IMR-90 (cell line): ENCODE measurements around the gene KRTAP2-1. TPM values are rescaled to one million over a fixed set of nuclear protein-coding genes. Genes with fewer than 3 reads are reported as not detected.

Experiments
- ATAC-seq: fragments of 200-7000 bp; cut with Tn5 transposase; 2 replicates; pipeline ENCODE4 v1.9.1; 2020; ENCODE audit warnings: low read depth, mild to moderate bottlenecking, moderate library complexity
- BruUV-seq: library from RNA; stranded (reverse); fragments of 400-500 nt; replicated peaks from 2 replicates; lab custom pipeline; 2021; lab: Mats Ljungman, UMichigan
- CTCF ChIA-PET: fragments of 300-600 bp; formaldehyde crosslinking; extraction: SDS; loops from one replicate; lab custom pipeline; 2021; ENCODE audit warnings: antibody characterized with exemption; lab: Yijun Ruan, JAX
- POLR2A ChIA-PET: fragments of 300-600 bp; sonication (Branson Sonifier 250); formaldehyde crosslinking; loops from one replicate; lab custom pipeline; 2022; ENCODE audit warnings: antibody characterized with exemption; ENCODE audit not compliant: unreplicated experiment; lab: Charles Lee
- DNase-seq: peaks from one replicate; pipeline ENCODE4 v3.0.0; 2013
- H2AFZ ChIP-seq: replicated peaks from 2 replicates; pipeline ENCODE3; 2013; ENCODE audit warnings: low read length, mild to moderate bottlenecking; ENCODE audit not compliant: poor library complexity
- H2AK5ac ChIP-seq: 2 replicates; pipeline ENCODE4 v1.6.1; 2013; ENCODE audit warnings: low read depth, low read length, inconsistent platforms
- H2AK9ac ChIP-seq: replicated peaks from 2 replicates; pipeline ENCODE3; 2013; ENCODE audit warnings: mild to moderate bottlenecking, low read depth, low read length, moderate library complexity; ENCODE audit not compliant: poor library complexity
- H2BK120ac ChIP-seq: 2 replicates; pipeline ENCODE4 v1.6.1; 2013; ENCODE audit warnings: low read depth, low read length, inconsistent platforms
- H2BK15ac ChIP-seq: 3 replicates; pipeline ENCODE4 v1.6.1; 2013; ENCODE audit warnings: low read depth, low read length, inconsistent platforms
- H2BK20ac ChIP-seq: 2 replicates; pipeline ENCODE4 v1.6.1; 2013; ENCODE audit warnings: low read depth, mild to moderate bottlenecking, inconsistent platforms, low read length, moderate library complexity
- H2BK5ac ChIP-seq: 2 replicates; pipeline ENCODE4 v1.6.1; 2013; ENCODE audit warnings: mild to moderate bottlenecking, low read depth, low read length, inconsistent platforms; ENCODE audit not compliant: poor library complexity, severe bottlenecking
- H3K14ac ChIP-seq: replicated peaks from 2 replicates; pipeline ENCODE4 v1.6.1; 2013; ENCODE audit warnings: low read depth, low read length, inconsistent platforms
- H3K18ac ChIP-seq: 2 replicates; pipeline ENCODE4 v1.6.1; 2013; ENCODE audit warnings: low read depth, low read length, control low read depth
- H3K23ac ChIP-seq: 2 replicates; pipeline ENCODE4 v1.6.1; 2013; ENCODE audit warnings: low read depth, low read length, inconsistent platforms
- H3K27ac ChIP-seq: 2 replicates; pipeline ENCODE4 v1.5.1; 2013; ENCODE audit warnings: mild to moderate bottlenecking, control low read depth, low read length; ENCODE audit not compliant: insufficient read depth
- H3K27me3 ChIP-seq: 2 replicates; pipeline ENCODE4 v1.6.1; 2013; ENCODE audit warnings: low read length; ENCODE audit not compliant: control insufficient read depth, insufficient read depth
- H3K36me3 ChIP-seq: 2 replicates; pipeline ENCODE4 v1.6.1; 2013; ENCODE audit warnings: low read length, mixed read lengths; ENCODE audit not compliant: control insufficient read depth, insufficient read depth
- H3K4ac ChIP-seq: 2 replicates; pipeline ENCODE4 v1.6.1; 2013; ENCODE audit warnings: low read depth, low read length, inconsistent platforms
- H3K4me1 ChIP-seq: 2 replicates; pipeline ENCODE4 v1.6.1; 2013; ENCODE audit warnings: low read length, mixed read lengths; ENCODE audit not compliant: control insufficient read depth, insufficient read depth
- H3K4me2 ChIP-seq: 2 replicates; pipeline ENCODE4 v1.6.1; 2013; ENCODE audit warnings: low read depth, mild to moderate bottlenecking, control low read depth, low read length, moderate library complexity
- H3K4me3 ChIP-seq: 2 replicates; pipeline ENCODE4 v1.5.1; 2013; ENCODE audit warnings: low read depth, mild to moderate bottlenecking, control low read depth, low read length, moderate library complexity; ENCODE audit not compliant: insufficient read depth
- H3K56ac ChIP-seq: 2 replicates; pipeline ENCODE4 v1.6.1; 2013; ENCODE audit warnings: low read length, inconsistent platforms; ENCODE audit not compliant: insufficient read depth; ENCODE audit errors: extremely low read depth
- H3K79me1 ChIP-seq, 2 experiments: 2 replicates each; pipeline ENCODE4 v1.6.1; 2013; ENCODE audit warnings: low read length in 2 of 2, inconsistent platforms in 1 of 2, low read depth in 1 of 2
- H3K9ac ChIP-seq: 2 replicates; pipeline ENCODE4 v1.6.1; 2013; ENCODE audit warnings: low read depth, low read length, control low read depth
- H3K9me1 ChIP-seq: 2 replicates; pipeline ENCODE4 v1.6.1; 2013; ENCODE audit warnings: low read length, inconsistent platforms; ENCODE audit not compliant: insufficient read depth
- H3K9me3 ChIP-seq: 2 replicates; pipeline ENCODE4 v1.6.1; 2013; ENCODE audit warnings: low read length; ENCODE audit not compliant: control insufficient read depth, insufficient read depth
- H4K20me1 ChIP-seq: 2 replicates; pipeline ENCODE4 v1.6.1; 2013; ENCODE audit warnings: low read length, inconsistent platforms; ENCODE audit not compliant: insufficient read depth
- H4K5ac ChIP-seq: 2 replicates; pipeline ENCODE4 v1.6.1; 2013; ENCODE audit warnings: mild to moderate bottlenecking, low read depth, low read length, control low read depth
- H4K8ac ChIP-seq, 2 experiments: 2 replicates each; pipeline ENCODE4 v1.6.1; 2013; ENCODE audit warnings: low read depth in 2 of 2, low read length in 2 of 2, control low read depth in 1 of 2, inconsistent platforms in 1 of 2
- H4K91ac ChIP-seq: 2 replicates; pipeline ENCODE4 v1.6.1; 2013; ENCODE audit warnings: low read depth, low read length, inconsistent platforms; ENCODE audit not compliant: insufficient read depth
- BHLHE40 ChIP-seq: fragments of 150-350 bp; IDR thresholded peaks from 2 replicates; pipeline ENCODE4 v1.6.1; 2016; ENCODE audit warnings: mild to moderate bottlenecking, low read depth, low read length
- CEBPB ChIP-seq: IDR thresholded peaks from 2 replicates; pipeline ENCODE4 v1.6.1; 2012; ENCODE audit warnings: low read depth, low read length, improper control_type of control experiment
- CHD1 ChIP-seq: IDR thresholded peaks from 2 replicates; pipeline ENCODE4 v1.6.1; 2012; ENCODE audit warnings: low read depth, low read length, improper control_type of control experiment
- FOS ChIP-seq: fragments of 150-350 bp; IDR thresholded peaks from 2 replicates; pipeline ENCODE4 v1.6.1; 2016; ENCODE audit warnings: low read depth, low read length
- MAFK ChIP-seq: IDR thresholded peaks from 2 replicates; pipeline ENCODE4 v1.6.1; 2012; ENCODE audit warnings: low read depth, low read length, improper control_type of control experiment
- MAZ ChIP-seq: IDR thresholded peaks from 2 replicates; pipeline ENCODE4 v1.6.1; 2012; ENCODE audit warnings: low read depth, mild to moderate bottlenecking, low read length, improper control_type of control experiment, moderate library complexity, borderline replicate concordance
- MXI1 ChIP-seq: IDR thresholded peaks from 2 replicates; pipeline ENCODE4 v1.6.1; 2012; ENCODE audit warnings: low read depth, mild to moderate bottlenecking, low read length, moderate library complexity, borderline replicate concordance
- NFE2L2 ChIP-seq: fragments of 150-350 bp; IDR thresholded peaks from 2 replicates; pipeline ENCODE4 v1.6.1; 2016; ENCODE audit warnings: low read depth, mild to moderate bottlenecking, low read length
- POLR2A ChIP-seq: IDR thresholded peaks from 2 replicates; pipeline ENCODE4 v1.6.1; 2012; ENCODE audit warnings: mild to moderate bottlenecking, low read depth, low read length
- RAD21 ChIP-seq: IDR thresholded peaks from 2 replicates; pipeline ENCODE4 v1.6.1; 2012; ENCODE audit warnings: low read length, improper control_type of control experiment
- RCOR1 ChIP-seq: IDR thresholded peaks from 2 replicates; pipeline ENCODE4 v1.6.1; 2012; ENCODE audit warnings: mild to moderate bottlenecking, low read length, improper control_type of control experiment; ENCODE audit not compliant: insufficient replicate concordance
- RFX5 ChIP-seq: IDR thresholded peaks from 2 replicates; pipeline ENCODE4 v1.8.0; 2012; ENCODE audit warnings: low read depth, mild to moderate bottlenecking, low read length, moderate library complexity
- SMC3 ChIP-seq: fragments of 150-350 bp; IDR thresholded peaks from 2 replicates; pipeline ENCODE4 v1.6.1; 2016; ENCODE audit warnings: low read depth, mild to moderate bottlenecking, antibody characterized with exemption, low read length, moderate library complexity
- WGBS, 2 experiments: methylation state at CpG; one replicate each; pipeline versions ENCODE4 v1.1.5 to v1.1.7; 2013; ENCODE audit warnings: missing lambda C conversion rate in 2 of 2; ENCODE audit not compliant: insufficient read length in 1 of 2; ENCODE audit errors: extremely low coverage in 2 of 2; 5-methylcytosine and 5-hydroxymethylcytosine counted together
- dilution Hi-C: fragments of 300-500 bp; cut with HindIII; formaldehyde crosslinking; loops from one replicate; pipeline ENCODE4 v1.14.3; 2018; ENCODE audit warnings: low sequenced_read_pairs; ENCODE audit not compliant: unreplicated experiment
- in situ Hi-C: fragments of 300-500 bp; cut with MboI; formaldehyde crosslinking; loops from 3 replicates; pipeline ENCODE4 v1.14.3; 2019; ENCODE audit warnings: low sequenced_read_pairs, inconsistent platforms, mixed read lengths
- intact Hi-C: fragments of 100-400 bp; cut with micrococcal nuclease; formaldehyde crosslinking; loops from 2 replicates; pipeline ENCODE4 v1.10.0; 2022
- polyA plus RNA-seq, 3 experiments: library from polyadenylated mRNA; depleted of rRNA; stranded (reverse); fragments of >200 nt; gene quantifications; 2 replicates each; pipeline ENCODE4 v1.2.3, GENCODE V29; 2012; ENCODE audit warnings: low replicate concordance in 1 of 3
- total RNA-seq: library from RNA; depleted of rRNA; stranded (reverse); fragments of >200 nt; gene quantifications from 2 replicates; pipeline ENCODE4 v1.2.3, GENCODE V29; 2012
- TF ChIP-seq, protein P1 (sequence below): fragments of 150-350 bp; IDR thresholded peaks from 2 replicates; pipeline ENCODE4 v1.6.1; 2016; ENCODE audit warnings: low read depth, mild to moderate bottlenecking, low read length, moderate library complexity, borderline replicate concordance
- TF ChIP-seq, protein P2 (sequence below): fragments of 150-350 bp; IDR thresholded peaks from 2 replicates; pipeline ENCODE4 v1.6.1; 2017; ENCODE audit warnings: mild to moderate bottlenecking, antibody characterized with exemption, low read length, low read depth
- TF ChIP-seq, protein P3 (sequence below): conservative IDR thresholded peaks from 2 replicates; pipeline ENCODE4 v1.5.1; 2012; ENCODE audit warnings: mild to moderate bottlenecking, low read depth, low read length, improper control_type of control experiment

The KRTAP2-1 gene
- total and polyA plus RNA-seq, 2 of the 4 experiments (the other 2 are of a cell fraction): not detected

DNA sequence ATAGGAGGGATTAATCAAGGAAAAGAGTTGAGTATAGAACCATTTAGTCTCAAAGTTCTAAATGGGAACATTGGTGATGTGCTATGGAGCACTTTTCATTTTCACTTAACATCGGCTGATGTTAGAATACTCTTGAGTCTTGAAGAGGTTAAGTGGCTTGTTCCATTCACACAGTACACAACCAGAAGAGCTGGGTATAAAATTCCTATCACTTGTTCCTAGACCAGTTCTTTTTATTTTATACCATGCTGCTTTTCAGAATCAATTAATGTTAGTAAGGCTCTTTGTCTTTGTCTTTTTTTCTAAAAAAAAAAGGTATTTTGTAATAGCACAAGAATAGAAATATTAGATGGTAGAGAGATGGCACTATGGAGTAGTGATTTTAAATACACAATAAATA is 4.2 kb downstream of the KRTAP2-1 start:
- H3K23ac ChIP-seq: no peak overlapping the region
- intact Hi-C loops (no loop called here), in situ Hi-C loops (no loop called here), dilution Hi-C loops (no loop called here)
- H3K56ac ChIP-seq: no peak overlapping the region
- ChIA-PET CTCF (no interaction called here), POLR2A (no interaction called here)
- H3K9me3 ChIP-seq: no peaks in the 10 kb centered on the region
- no peak overlapping the region for H4K91ac ChIP-seq
- no peak overlapping the region for H3K9ac ChIP-seq
- no peaks in the 10 kb centered on the region for H4K20me1 ChIP-seq
- peaks cover 7% of the 10 kb centered on the region; the same call in 1 of the 2 replicates for H3K9me1 ChIP-seq
- H3K27ac ChIP-seq: no peak overlapping the region
- H3K4me1 ChIP-seq: peaks cover 2% of the 10 kb centered on the region; the same call in 1 of the 2 replicates
- H2AK9ac ChIP-seq: no peak overlapping the region
- H3K18ac ChIP-seq: no peak overlapping the region
- no peak overlapping the region for H4K5ac ChIP-seq
- no peak overlapping the region for H2BK120ac ChIP-seq
- no peak overlapping the region for H2BK5ac ChIP-seq
- no peak overlapping the region for H3K4ac ChIP-seq
- H2BK15ac ChIP-seq: no peak overlapping the region
- TF ChIP-seq, protein P1, sequence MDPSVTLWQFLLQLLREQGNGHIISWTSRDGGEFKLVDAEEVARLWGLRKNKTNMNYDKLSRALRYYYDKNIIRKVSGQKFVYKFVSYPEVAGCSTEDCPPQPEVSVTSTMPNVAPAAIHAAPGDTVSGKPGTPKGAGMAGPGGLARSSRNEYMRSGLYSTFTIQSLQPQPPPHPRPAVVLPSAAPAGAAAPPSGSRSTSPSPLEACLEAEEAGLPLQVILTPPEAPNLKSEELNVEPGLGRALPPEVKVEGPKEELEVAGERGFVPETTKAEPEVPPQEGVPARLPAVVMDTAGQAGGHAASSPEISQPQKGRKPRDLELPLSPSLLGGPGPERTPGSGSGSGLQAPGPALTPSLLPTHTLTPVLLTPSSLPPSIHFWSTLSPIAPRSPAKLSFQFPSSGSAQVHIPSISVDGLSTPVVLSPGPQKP: no peak
- TF ChIP-seq MXI1: no peak
- TF ChIP-seq BHLHE40: no peak
- no peak for TF ChIP-seq POLR2A
- TF ChIP-seq RCOR1: no peak
- TF ChIP-seq, protein P2, sequence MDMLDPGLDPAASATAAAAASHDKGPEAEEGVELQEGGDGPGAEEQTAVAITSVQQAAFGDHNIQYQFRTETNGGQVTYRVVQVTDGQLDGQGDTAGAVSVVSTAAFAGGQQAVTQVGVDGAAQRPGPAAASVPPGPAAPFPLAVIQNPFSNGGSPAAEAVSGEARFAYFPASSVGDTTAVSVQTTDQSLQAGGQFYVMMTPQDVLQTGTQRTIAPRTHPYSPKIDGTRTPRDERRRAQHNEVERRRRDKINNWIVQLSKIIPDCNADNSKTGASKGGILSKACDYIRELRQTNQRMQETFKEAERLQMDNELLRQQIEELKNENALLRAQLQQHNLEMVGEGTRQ: no peak
- TF ChIP-seq, protein P3, sequence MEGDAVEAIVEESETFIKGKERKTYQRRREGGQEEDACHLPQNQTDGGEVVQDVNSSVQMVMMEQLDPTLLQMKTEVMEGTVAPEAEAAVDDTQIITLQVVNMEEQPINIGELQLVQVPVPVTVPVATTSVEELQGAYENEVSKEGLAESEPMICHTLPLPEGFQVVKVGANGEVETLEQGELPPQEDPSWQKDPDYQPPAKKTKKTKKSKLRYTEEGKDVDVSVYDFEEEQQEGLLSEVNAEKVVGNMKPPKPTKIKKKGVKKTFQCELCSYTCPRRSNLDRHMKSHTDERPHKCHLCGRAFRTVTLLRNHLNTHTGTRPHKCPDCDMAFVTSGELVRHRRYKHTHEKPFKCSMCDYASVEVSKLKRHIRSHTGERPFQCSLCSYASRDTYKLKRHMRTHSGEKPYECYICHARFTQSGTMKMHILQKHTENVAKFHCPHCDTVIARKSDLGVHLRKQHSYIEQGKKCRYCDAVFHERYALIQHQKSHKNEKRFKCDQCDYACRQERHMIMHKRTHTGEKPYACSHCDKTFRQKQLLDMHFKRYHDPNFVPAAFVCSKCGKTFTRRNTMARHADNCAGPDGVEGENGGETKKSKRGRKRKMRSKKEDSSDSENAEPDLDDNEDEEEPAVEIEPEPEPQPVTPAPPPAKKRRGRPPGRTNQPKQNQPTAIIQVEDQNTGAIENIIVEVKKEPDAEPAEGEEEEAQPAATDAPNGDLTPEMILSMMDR: no peak
- no peak for TF ChIP-seq FOS
- no peak for TF ChIP-seq CHD1
- no peak for TF ChIP-seq CEBPB
- no peak for TF ChIP-seq RAD21
- TF ChIP-seq NFE2L2: no peak
- no peak for TF ChIP-seq MAFK
- no peak for TF ChIP-seq MAZ
- no peak for TF ChIP-seq RFX5
- no peak for TF ChIP-seq SMC3
- H4K8ac ChIP-seq: no peak overlapping the region
- H3K4me2 ChIP-seq: no peak overlapping the region
- DNase-seq: no peak
- WGBS, 2 experiments: no CpG with 5 or more reads among the region's 1 CpG
- H2AFZ ChIP-seq: no peak overlapping the region
- no peak overlapping the region for H3K14ac ChIP-seq
- no peak overlapping the region for H3K4me3 ChIP-seq
- H2AK5ac ChIP-seq: no peak overlapping the region
- BruUV-seq: no TSS peak
- H3K27me3 ChIP-seq: no peaks in the 10 kb centered on the region
- no peaks in the 10 kb centered on the region for H3K36me3 ChIP-seq
- no peaks in the 10 kb centered on the region for H3K79me1 ChIP-seq
- no peak for ATAC-seq
- no peak overlapping the region for H2BK20ac ChIP-seq
